ENCODE measurements around the gene DNAH14. TPM values are rescaled to one million over a fixed set of nuclear protein-coding genes. Genes with fewer than 3 reads are reported as not detected.

DNAH14 gene
- total RNA-seq, 2 donors from 2014 or later, result 36.6 to 41.6 TPM

DNA sequence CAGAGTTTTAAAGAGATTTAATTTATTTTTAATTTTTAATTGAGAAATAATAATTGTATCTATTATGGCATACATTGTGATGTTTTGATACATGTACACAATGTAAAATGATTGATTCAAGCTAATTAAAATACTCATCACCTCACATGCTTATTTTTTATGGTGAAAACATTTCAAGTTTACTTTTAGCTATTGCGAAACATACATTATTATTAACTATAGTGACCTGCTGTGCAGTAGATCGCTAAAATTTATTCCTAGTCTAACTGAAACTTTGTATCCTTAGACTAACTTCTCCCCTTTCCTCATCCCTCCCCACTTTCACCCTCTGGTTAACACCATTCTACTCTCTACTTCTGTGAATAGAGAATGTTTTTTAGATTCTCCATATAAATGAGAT is 191.6 kb downstream of the DNAH14 start:
- H3K4me1 Mint-ChIP-seq, result no peaks in the 10 kb centered on the region
- no peaks in the 10 kb centered on the region for H3K9me3 Mint-ChIP-seq
- H3K27me3 Mint-ChIP-seq (ENCODE audit: insufficient read depth), result no peaks in the 10 kb centered on the region
- peaks cover 12% of the 10 kb centered on the region for H3K36me3 Mint-ChIP-seq (ENCODE audit: low read depth)
- TF ChIP-seq, protein P1, sequence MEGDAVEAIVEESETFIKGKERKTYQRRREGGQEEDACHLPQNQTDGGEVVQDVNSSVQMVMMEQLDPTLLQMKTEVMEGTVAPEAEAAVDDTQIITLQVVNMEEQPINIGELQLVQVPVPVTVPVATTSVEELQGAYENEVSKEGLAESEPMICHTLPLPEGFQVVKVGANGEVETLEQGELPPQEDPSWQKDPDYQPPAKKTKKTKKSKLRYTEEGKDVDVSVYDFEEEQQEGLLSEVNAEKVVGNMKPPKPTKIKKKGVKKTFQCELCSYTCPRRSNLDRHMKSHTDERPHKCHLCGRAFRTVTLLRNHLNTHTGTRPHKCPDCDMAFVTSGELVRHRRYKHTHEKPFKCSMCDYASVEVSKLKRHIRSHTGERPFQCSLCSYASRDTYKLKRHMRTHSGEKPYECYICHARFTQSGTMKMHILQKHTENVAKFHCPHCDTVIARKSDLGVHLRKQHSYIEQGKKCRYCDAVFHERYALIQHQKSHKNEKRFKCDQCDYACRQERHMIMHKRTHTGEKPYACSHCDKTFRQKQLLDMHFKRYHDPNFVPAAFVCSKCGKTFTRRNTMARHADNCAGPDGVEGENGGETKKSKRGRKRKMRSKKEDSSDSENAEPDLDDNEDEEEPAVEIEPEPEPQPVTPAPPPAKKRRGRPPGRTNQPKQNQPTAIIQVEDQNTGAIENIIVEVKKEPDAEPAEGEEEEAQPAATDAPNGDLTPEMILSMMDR (conservative IDR thresholded peaks at IDR 0.05), result no peak
- H3K27ac Mint-ChIP-seq, result no peak overlapping the region
- H3K4me3 Mint-ChIP-seq, result no peak overlapping the region
- DNase-seq, result no peak
- Histone ChIP-seq H3K9me3 (ENCODE audit: control insufficient read depth, low read length) (peaks cover 12% of the 10 kb centered on the region), H3K9ac (ENCODE audit: extremely low read depth, low read length, poor library complexity, severe bottlenecking) (no peak overlapping the region), H3K4me1 (ENCODE audit: control insufficient read depth, insufficient read depth, low read length) (no peaks in the 10 kb centered on the region), H3K4me3 (ENCODE audit: low read length) (no peak overlapping the region), H3K36me3 (ENCODE audit: control insufficient read depth, insufficient read depth, low read length) (peaks cover 4% of the 10 kb centered on the region), H3K27me3 (ENCODE audit: control insufficient read depth, insufficient read depth, low read length, poor library complexity, severe bottlenecking) (no peaks in the 10 kb centered on the region), H3K27ac (ENCODE audit: low read depth, low read length) (no peak overlapping the region)
- WGBS, 2 experiments (ENCODE audit: insufficient coverage in 1 of 2, insufficient read length in 1 of 2), result 83 to 97% methylated on average over 2 of the region's 2 CpGs

DNA sequence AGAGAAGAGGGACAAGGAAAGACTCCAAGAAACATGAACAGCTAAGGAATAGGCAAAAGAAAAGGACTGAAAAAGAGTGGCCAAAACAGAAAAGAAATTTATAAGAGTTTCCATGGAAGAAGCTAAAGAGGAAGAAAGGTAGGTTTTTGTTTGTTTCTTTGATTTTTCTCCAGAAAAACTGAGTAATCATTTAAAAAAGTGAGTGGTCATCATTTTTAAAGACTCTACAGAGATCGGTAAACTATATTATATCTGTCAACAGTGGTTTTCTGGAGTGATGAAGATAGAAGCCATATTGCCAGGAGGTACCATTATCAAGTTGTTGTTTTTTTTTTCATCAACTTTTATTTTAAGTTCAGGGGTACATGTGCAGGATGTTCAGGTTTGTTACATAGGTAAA is 202.4 kb downstream of the DNAH14 start:
- Mint-ChIP-seq H3K27ac (no peak overlapping the region), H3K9me3 (peaks cover 32% of the 10 kb centered on the region), H3K4me3 (no peak overlapping the region), H3K36me3 (ENCODE audit: low read depth) (peaks cover 8% of the 10 kb centered on the region), H3K4me1 (no peaks in the 10 kb centered on the region), H3K27me3 (ENCODE audit: insufficient read depth) (no peaks in the 10 kb centered on the region)
- TF ChIP-seq, protein P1 (conservative IDR thresholded peaks at IDR 0.05), result no peak
- Histone ChIP-seq H3K27ac (ENCODE audit: low read depth, low read length) (no peak overlapping the region), H3K4me1 (ENCODE audit: control insufficient read depth, insufficient read depth, low read length) (no peaks in the 10 kb centered on the region), H3K27me3 (ENCODE audit: control insufficient read depth, insufficient read depth, low read length, poor library complexity, severe bottlenecking) (no peaks in the 10 kb centered on the region), H3K36me3 (ENCODE audit: control insufficient read depth, insufficient read depth, low read length) (no peaks in the 10 kb centered on the region), H3K4me3 (ENCODE audit: low read length) (no peak overlapping the region), H3K9ac (ENCODE audit: extremely low read depth, low read length, poor library complexity, severe bottlenecking) (no peak overlapping the region), H3K9me3 (ENCODE audit: control insufficient read depth, low read length) (peaks cover 22% of the 10 kb centered on the region)
- WGBS, 2 experiments (ENCODE audit: insufficient coverage in 1 of 2, insufficient read length in 1 of 2), result 95 to 100% methylated on average over 1 of the region's 1 CpG
- DNase-seq, result no peak

DNA sequence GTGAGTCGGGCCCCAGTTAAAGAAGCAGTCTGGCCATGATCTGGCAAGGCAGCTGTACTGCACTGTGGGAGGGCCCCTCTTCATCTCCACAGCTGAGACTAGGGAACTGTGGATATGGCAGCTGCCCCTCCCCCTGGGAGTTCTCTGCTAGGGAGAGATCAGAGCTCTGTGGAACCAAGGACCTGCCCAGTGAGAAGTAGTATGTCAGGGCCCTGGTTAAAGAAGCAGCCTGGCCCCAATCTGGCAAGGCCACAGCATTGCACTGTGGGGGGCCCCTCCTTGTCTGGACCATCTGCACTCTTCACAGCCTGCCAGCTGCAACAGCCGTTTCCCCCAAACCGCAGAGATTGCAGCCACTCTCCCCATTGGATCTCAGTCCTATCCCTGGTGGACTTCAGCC is 208.5 kb downstream of the DNAH14 start:
- Histone ChIP-seq H3K36me3 (ENCODE audit: control insufficient read depth, insufficient read depth, low read length) (no peaks in the 10 kb centered on the region), H3K4me3 (ENCODE audit: low read length) (no peak overlapping the region), H3K4me1 (ENCODE audit: control insufficient read depth, insufficient read depth, low read length) (no peaks in the 10 kb centered on the region), H3K9ac (ENCODE audit: extremely low read depth, low read length, poor library complexity, severe bottlenecking) (no peak overlapping the region), H3K9me3 (ENCODE audit: control insufficient read depth, low read length) (peaks cover 22% of the 10 kb centered on the region), H3K27ac (ENCODE audit: low read depth, low read length) (no peak overlapping the region), H3K27me3 (ENCODE audit: control insufficient read depth, insufficient read depth, low read length, poor library complexity, severe bottlenecking) (no peaks in the 10 kb centered on the region)
- Mint-ChIP-seq H3K4me3 (no peak overlapping the region), H3K9me3 (peaks cover 22% of the 10 kb centered on the region), H3K27ac (no peak overlapping the region), H3K27me3 (ENCODE audit: insufficient read depth) (no peaks in the 10 kb centered on the region), H3K4me1 (no peaks in the 10 kb centered on the region), H3K36me3 (ENCODE audit: low read depth) (peaks cover 3% of the 10 kb centered on the region)
- WGBS, 2 experiments (ENCODE audit: insufficient coverage in 1 of 2, insufficient read length in 1 of 2), result 89 to 94% methylated on average over 2 to 3 of the region's 3 CpGs
- TF ChIP-seq, protein P1 (conservative IDR thresholded peaks at IDR 0.05), result no peak
- no peak for DNase-seq
